ENCODE measurements around the gene RPS19BP1. TPM values are rescaled to one million over a fixed set of nuclear protein-coding genes. Genes with fewer than 3 reads are reported as not detected.

Gene RPS19BP1
- total RNA-seq, 1 donor from 2014 or later: 72.1 TPM

- DNase-seq (ENCODE audit: low read depth): no peak
- no peak for TF ChIP-seq CTCF (IDR thresholded peaks at IDR 0.05; ENCODE audit: insufficient read depth, low read length, severe bottlenecking)
- peak; percentile 99 for FAIRE-seq
- peaks cover 10% of the 10 kb centered on the region for H3K27me3 ChIP-seq (ENCODE audit: control insufficient read depth, insufficient read depth, low read length)
- no peaks in the 10 kb centered on the region for H3K36me3 ChIP-seq (ENCODE audit: control insufficient read depth, insufficient read depth, low read length)
- H3K4me3 ChIP-seq (ENCODE audit: low read depth, low read length): no peak overlapping the region
These were observed 31.3 kb upstream of the RPS19BP1 start for GRCh38 chr22:39563571-39564428.

DNA sequence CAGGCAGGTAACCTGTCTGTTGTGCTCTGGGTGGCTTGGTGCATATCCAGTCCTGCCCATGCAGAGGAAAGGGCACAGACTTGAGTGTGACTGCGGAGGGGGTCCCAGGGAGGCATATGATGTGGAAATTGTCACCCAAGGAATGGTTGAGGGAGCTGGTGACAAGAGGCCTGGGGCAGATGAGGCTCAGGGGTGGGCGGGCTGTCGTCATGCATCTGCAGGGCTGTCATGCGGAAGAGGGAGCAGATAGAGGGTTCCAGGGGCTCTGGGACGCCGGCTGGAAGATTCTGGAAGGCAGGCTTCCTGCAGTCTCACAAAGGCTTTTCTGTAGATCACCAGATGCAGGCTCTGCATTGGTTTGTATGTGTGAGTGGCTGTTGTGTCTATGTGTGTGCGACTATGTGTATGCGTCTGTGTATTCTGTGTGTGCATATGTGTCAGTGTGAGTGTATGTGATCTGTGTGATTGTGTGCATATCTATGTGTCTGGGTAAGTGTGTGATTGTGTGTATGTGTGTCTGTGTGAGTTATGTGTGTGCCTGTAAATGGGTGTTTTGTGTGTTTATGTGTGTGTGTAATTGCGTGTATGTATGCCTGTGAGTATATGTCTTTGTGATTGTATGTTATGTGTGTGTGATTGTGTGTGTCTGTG lies 30.4 kb upstream of the RPS19BP1 start:
- H3K4me3 ChIP-seq (ENCODE audit: low read depth, low read length): no peak overlapping the region
- H3K36me3 ChIP-seq (ENCODE audit: control insufficient read depth, insufficient read depth, low read length): no peaks in the 10 kb centered on the region
- FAIRE-seq (no peak), DNase-seq (ENCODE audit: low read depth) (no peak)
- no peak for TF ChIP-seq CTCF (IDR thresholded peaks at IDR 0.05; ENCODE audit: insufficient read depth, low read length, severe bottlenecking)
- peaks cover 15% of the 10 kb centered on the region for H3K27me3 ChIP-seq (ENCODE audit: control insufficient read depth, insufficient read depth, low read length)

- FAIRE-seq: no peak
- TF ChIP-seq CTCF (IDR thresholded peaks at IDR 0.05; ENCODE audit: insufficient read depth, low read length, severe bottlenecking): no peak
- no peak overlapping the region for H3K4me3 ChIP-seq (ENCODE audit: low read depth, low read length)
- H3K36me3 ChIP-seq (ENCODE audit: control insufficient read depth, insufficient read depth, low read length): no peaks in the 10 kb centered on the region
- DNase-seq (ENCODE audit: low read depth): no peak
- H3K27me3 ChIP-seq (ENCODE audit: control insufficient read depth, insufficient read depth, low read length): peaks cover 32% of the 10 kb centered on the region
These were observed 27.6 kb upstream of the RPS19BP1 start for GRCh38 chr22:39560127-39560526.

GRCh38 chr22:39559456-39560105 lies 27.0 kb upstream of the RPS19BP1 start:
- Histone ChIP-seq H3K36me3 (ENCODE audit: control insufficient read depth, insufficient read depth, low read length) (no peaks in the 10 kb centered on the region), H3K4me3 (ENCODE audit: low read depth, low read length) (no peak overlapping the region), H3K27me3 (ENCODE audit: control insufficient read depth, insufficient read depth, low read length) (peaks cover 32% of the 10 kb centered on the region)
- FAIRE-seq (peak; percentile 36), DNase-seq (ENCODE audit: low read depth) (no peak)
- peak; percentile 59 for TF ChIP-seq CTCF (IDR thresholded peaks at IDR 0.05; ENCODE audit: insufficient read depth, low read length, severe bottlenecking)

- no peak for TF ChIP-seq CTCF (IDR thresholded peaks at IDR 0.05; ENCODE audit: insufficient read depth, low read length, severe bottlenecking)
- H3K4me3 ChIP-seq (ENCODE audit: low read depth, low read length): no peak overlapping the region
- FAIRE-seq (no peak), DNase-seq (ENCODE audit: low read depth) (no peak)
- no peaks in the 10 kb centered on the region for H3K36me3 ChIP-seq (ENCODE audit: control insufficient read depth, insufficient read depth, low read length)
- peaks cover 32% of the 10 kb centered on the region for H3K27me3 ChIP-seq (ENCODE audit: control insufficient read depth, insufficient read depth, low read length)
These were observed 26.4 kb upstream of the RPS19BP1 start for GRCh38 chr22:39558950-39559349.

All from bronchial epithelial cell (primary cell).